HG03097 (cell line): ENCODE measurements around the gene UBAC1.
"Not testable (repeated sequence)": the region's sequence is repeated elsewhere in the genome, so short reads cannot be mapped to it uniquely, and the experiment has no call there.

Experiments
- ATAC-seq: cut with Tn5 transposase; IDR thresholded peaks from one replicate; pipeline ENCODE4 v1.9.1; 2021; ENCODE audit not compliant: unreplicated experiment, low FRiP score

Gene UBAC1

GRCh38 chr9:135905380-135906258, 55.6 kb downstream of the UBAC1 start:
- ATAC-seq, result no peak

DNA sequence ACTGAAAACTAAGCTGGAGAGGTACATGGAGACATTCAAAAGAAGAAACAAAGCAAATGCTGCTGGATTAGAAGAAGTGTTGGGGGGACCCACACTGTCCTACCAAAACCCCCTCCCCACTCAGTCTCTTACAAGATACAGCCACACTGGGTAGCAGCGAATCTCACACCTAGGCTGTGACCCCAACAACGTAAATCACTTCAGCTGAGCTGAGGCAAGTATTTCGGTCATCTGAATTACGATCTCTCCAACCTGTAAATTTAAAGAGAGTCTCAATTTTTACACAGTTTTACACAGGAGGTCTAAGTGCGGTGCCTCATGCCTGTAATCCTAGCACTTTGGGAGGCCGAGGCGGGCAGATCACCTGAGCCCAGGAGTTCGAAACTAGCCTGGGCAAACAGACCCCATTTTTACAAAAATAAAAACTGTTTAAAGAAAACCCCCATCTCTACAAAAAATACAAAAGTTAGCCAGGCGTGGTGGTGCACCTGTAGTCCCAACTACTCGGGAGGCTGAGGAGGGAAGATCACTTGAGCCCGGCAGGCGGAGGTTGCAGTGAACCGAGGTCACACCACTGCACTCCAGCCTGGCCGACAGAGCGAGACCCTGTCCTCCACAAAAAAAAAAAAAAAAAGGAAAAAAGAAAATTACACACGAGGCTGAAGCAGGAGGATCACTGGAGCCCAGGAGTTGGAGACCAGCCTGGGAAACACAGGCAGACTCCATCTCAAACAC, 57.2 kb downstream of the UBAC1 start:
- ATAC-seq, result no peak

- ATAC-seq, result no peak
Observed at GRCh38 chr9:135903358-135903656, 57.9 kb downstream of the UBAC1 start.

DNA sequence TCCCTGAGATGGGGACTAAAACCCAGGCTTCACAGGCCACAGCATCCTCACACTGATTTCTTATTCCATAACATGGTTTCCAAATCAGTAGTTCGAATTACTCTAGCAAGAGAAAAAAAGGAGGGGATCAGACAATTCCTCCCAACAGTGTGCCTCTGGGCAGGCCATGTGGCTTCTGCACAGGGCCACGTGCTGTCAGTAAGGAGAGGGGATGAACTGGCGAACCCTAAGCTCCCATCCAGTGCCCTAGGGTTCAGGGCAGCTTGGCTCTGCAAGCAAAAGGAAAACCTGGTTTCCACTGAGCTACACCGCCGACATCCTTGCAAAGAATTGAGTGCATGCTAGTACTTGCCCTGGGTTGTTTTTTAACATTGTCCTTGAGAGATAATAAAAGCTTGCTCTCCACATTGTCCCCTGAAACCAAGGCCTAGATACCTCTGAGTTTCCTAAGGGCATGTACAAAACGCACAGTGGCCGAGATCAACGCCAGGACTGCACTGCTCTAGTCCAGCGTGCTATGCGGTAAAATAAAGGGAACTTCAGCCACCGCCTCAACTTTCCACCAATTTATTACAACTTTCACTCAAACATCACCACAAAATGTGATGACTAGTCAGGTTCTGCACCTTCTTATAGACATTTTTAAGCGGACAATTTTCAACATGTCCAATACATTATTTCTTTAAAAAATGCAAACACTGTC, 58.4 kb downstream of the UBAC1 start:
- no peak for ATAC-seq

DNA sequence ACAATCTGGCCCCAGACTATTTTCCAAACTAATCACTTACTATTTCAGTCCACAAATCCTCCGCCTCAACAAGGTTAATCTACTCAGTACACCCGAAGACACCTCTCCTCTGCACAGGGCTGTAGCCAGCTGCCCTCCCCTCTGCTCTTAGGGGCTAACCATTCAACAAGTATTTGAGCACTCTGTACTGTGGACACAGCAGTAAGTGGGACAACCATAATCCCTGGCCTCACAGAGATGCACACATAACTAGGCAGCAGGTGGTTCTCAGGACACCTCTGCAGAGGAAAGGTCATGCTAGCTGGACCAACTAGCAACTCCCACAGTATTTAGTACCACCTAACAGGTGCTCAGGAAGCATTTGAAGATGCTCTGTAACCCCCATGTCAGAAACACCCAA, 59.3 kb downstream of the UBAC1 start:
- ATAC-seq, result no peak

DNA sequence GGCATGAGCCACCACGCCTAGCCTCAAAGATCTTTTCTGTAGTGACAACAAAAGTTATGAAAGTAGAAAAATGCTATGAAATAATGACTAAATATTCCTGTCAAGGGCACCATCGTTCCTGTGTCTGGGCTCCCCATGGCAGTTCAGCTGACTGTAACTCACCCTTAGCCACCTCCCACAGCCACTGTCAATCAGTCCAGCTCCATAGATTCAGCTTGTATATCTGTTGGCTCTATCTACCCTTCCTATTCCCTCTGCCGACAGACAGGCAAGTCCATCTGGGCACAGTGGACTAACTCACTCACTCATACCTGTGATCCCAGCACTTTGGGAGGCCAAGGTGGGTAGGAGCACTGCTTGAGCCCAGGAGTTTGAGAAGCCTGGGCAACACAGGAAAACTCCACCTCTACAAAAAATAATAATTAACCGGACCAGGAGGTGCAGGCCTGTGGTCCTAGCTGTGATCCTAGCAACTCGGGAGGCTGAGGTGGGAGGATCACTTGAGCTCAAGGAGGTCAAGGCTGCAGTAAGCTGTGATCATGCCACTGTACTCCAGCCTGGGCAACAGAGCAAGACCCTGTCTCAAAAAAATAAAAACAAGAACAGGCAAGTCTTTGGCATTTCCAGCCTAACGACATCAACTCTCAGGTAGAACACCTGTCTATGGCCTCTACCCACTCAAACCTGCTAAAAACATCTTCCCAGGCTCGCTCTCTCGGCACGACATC, 60.0 kb downstream of the UBAC1 start:
- ATAC-seq, result no peak

GRCh38 chr9:135898634-135899407, 62.4 kb downstream of the UBAC1 start:
- ATAC-seq, result no peak

- ATAC-seq, result no peak
Observed at GRCh38 chr9:135896626-135897025, 64.5 kb downstream of the UBAC1 start.

DNA sequence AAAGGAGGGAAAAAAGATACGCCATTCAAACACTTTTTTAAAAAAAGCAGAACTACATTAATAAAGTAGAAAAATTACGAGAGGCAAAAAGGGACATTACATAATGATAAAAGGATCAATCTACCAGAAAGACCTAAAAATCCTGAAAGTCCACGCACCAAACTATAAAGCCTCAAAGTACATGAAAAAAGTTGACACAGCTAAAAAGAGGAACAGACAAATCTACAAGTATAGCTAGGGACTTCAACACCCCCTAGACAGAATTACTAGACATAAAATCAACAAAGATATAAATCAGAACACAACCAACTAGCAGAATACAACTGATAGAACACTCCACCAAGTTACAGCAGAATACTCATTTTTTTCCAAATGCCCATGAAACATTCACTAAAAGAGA, 65.0 kb downstream of the UBAC1 start:
- ATAC-seq, result no peak

DNA sequence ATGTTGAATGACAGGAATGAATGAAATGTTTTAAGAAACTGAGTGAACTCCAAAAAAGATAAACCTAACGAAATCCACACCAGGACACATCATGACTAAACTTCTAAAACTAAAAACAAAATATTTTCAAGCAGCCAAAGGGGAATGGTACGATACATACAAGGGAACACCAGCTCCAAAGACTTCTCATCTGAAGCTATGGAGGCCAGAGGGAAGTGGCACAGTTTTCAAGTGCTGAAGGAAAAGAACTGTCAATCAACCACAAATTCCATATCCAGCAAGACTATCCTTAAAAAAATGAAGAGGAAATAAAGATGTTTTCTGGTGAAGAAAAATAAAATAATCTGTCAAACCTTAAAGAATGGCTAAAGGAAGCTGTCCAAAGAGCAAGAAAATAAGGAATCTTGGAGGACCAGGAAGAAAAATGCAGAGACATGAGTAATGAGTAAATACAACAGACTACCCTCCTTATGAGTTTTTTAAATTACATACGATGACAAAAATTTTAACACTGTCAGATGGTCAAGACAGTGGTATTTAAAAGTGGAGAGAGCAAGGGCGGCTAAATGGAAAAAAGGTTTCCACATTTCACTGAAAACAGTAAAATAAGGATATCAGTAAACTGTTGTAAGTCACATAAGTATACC, 65.8 kb downstream of the UBAC1 start:
- ATAC-seq, result no peak

DNA sequence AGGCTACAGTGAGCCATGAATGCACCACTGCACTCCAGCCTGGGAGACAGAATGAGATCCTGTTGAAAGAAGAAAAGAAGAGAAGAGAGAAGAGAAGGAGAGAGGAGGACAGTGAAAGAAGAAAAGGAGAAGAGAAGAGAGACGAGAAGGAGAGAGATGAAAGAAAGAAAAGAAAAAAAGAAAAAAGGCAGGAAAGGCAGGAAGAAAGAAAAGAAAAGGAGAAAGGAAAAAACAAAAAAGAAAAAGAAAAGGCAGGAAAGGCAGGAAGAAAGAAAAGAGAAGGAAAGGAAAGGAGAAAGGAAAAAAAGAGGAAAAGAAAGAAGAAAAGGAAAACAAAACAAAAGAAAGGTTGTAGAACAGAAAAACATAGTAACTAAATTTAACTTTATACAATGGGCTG, 68.1 kb downstream of the UBAC1 start:
- ATAC-seq, result no peak

DNA sequence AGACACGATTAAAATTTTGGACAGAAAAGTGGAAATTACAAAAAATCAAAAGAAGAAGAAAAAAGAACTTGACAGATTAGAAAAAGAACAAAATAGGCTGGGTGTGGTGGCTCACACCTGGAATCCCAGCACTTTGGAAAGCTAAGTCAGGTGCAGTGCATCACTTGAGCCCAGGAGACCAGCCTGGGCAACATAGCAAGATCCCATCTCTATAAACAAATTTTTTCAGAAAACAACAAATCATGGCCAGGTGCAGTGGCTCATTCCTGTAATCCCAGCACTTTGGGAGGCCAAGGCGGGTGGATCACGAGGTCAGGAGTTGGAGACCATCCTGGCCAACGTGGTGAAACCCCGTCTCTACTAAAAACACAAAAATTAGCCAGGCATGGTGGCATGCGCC, 68.8 kb downstream of the UBAC1 start:
- not testable (repeated sequence) for ATAC-seq

GRCh38 chr9:135891027-135891631, 70.0 kb downstream of the UBAC1 start:
- ATAC-seq, result no peak

GRCh38 chr9:135890190-135891026, 70.8 kb downstream of the UBAC1 start:
- no peak for ATAC-seq

- no peak for ATAC-seq
Observed at GRCh38 chr9:135889564-135890189, 71.5 kb downstream of the UBAC1 start.

DNA sequence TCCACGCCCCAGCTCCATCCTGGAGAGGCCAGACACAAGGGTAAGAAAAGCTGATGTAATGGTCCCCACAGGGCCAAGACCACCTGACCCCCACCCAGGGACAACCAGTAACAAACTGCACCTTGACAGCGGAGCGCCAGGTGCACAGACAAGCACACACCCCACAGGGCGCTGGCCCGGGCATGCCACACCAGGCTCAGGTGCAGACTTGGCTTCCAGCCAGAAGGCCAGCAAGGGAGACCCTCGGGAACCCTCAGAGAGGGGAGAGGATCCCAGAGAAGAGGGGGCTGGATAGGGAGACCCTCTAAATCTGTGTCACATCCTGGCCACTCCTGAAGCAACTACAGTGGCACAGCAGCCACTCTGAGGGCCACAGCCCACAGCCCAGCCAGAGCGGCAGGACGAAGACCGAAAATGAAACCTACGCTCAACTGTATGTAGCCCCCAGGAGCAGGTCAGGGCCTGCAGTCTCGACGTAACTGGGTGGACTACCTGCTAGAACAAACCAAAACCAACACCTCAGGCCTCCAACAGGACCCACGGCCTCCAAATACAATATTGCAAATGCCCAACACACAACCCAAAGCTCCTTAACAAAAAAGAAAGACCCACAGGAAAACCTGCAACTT, 72.3 kb downstream of the UBAC1 start:
- ATAC-seq, result no peak

- ATAC-seq, result no peak
Observed at GRCh38 chr9:135888126-135888765, 72.9 kb downstream of the UBAC1 start.
